Liver (tissue), 3 donors: ENCODE data around the gene PCED1B.

Experiments used
- CTCF ChIP-seq: fragments of 150-350 bp; IDR thresholded peaks from 2 replicates; pipeline ENCODE4 v1.5.1; 2017; ENCODE audit warnings: improper control_type of control experiment, low read depth, low read length; ENCODE audit not compliant: missing input control
- EGR1 ChIP-seq, 2 donors: IDR thresholded peaks; 2 replicates each; pipeline ENCODE4 v1.6.1; 2016 to 2018; ENCODE audit warnings: antibody characterized with exemption in 2 of 2, low read depth in 2 of 2
- FOXA1 ChIP-seq: IDR thresholded peaks from 2 replicates; pipeline ENCODE4 v1.6.1; 2016; ENCODE audit warnings: antibody characterized with exemption
- HNF4G ChIP-seq: IDR thresholded peaks from 2 replicates; pipeline ENCODE4 v1.6.1; 2016; ENCODE audit warnings: antibody characterized with exemption
- JUND ChIP-seq, 2 donors: IDR thresholded peaks; 2 replicates each; pipeline ENCODE4 v1.6.1; 2016; ENCODE audit warnings: antibody characterized with exemption in 2 of 2
- RAD21 ChIP-seq, 2 donors: IDR thresholded peaks; 2 replicates each; pipeline ENCODE4 v1.6.1; 2016; ENCODE audit warnings: antibody characterized with exemption in 2 of 2, mild to moderate bottlenecking in 2 of 2
- TAF1 ChIP-seq: conservative IDR thresholded peaks from 2 replicates; pipeline ENCODE4 v1.6.1; 2016; ENCODE audit warnings: antibody characterized with exemption, mild to moderate bottlenecking
- TF ChIP-seq, protein P1 (sequence below): IDR thresholded peaks from 2 replicates; pipeline ENCODE4 v1.6.1; 2016; ENCODE audit warnings: antibody characterized with exemption
- TF ChIP-seq, protein P2 (sequence below): IDR thresholded peaks from 2 replicates; pipeline ENCODE4 v1.6.1; 2016; ENCODE audit warnings: antibody characterized with exemption
- TF ChIP-seq, protein P3 (sequence below): IDR thresholded peaks from 2 replicates; pipeline ENCODE4 v1.6.1; 2016; ENCODE audit warnings: antibody characterized with exemption, mild to moderate bottlenecking
- donor health status: healthy.
- donor health status: healthy.

DNA sequence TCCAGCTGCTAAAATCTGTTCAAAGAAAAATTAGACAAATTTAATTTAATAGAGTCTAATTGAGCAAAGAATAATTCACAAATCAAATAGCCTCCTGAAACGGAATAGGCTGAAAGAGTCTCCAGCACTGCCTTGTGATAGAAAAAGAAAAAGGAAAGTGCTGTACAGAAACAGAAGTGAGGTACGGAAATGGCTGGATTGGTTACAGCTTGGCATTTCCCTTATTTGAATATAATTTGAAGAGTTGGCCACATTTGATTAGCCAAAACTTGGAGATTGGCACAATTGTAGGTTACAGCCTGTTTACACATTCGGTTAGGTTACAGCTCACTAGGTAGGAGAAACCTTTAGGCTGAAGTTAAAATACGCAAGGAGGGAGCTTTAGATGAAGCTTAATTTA lies 24.8 kb upstream of the PCED1B start:
- TF ChIP-seq CTCF (no peak), RAD21 (IDR thresholded peaks at IDR 0.05) (no peak), TAF1 (no peak), HNF4G (no peak), EGR1 (IDR thresholded peaks at IDR 0.05; ENCODE audit: low read depth in 2 of 2) (no peak), JUND (IDR thresholded peaks at IDR 0.05) (no peak), FOXA1 (no peak)
- TF ChIP-seq, protein P1, sequence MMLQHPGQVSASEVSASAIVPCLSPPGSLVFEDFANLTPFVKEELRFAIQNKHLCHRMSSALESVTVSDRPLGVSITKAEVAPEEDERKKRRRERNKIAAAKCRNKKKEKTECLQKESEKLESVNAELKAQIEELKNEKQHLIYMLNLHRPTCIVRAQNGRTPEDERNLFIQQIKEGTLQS, result no peak
- TF ChIP-seq, protein P2, sequence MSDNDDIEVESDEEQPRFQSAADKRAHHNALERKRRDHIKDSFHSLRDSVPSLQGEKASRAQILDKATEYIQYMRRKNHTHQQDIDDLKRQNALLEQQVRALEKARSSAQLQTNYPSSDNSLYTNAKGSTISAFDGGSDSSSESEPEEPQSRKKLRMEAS, result no peak
- TF ChIP-seq, protein P3, sequence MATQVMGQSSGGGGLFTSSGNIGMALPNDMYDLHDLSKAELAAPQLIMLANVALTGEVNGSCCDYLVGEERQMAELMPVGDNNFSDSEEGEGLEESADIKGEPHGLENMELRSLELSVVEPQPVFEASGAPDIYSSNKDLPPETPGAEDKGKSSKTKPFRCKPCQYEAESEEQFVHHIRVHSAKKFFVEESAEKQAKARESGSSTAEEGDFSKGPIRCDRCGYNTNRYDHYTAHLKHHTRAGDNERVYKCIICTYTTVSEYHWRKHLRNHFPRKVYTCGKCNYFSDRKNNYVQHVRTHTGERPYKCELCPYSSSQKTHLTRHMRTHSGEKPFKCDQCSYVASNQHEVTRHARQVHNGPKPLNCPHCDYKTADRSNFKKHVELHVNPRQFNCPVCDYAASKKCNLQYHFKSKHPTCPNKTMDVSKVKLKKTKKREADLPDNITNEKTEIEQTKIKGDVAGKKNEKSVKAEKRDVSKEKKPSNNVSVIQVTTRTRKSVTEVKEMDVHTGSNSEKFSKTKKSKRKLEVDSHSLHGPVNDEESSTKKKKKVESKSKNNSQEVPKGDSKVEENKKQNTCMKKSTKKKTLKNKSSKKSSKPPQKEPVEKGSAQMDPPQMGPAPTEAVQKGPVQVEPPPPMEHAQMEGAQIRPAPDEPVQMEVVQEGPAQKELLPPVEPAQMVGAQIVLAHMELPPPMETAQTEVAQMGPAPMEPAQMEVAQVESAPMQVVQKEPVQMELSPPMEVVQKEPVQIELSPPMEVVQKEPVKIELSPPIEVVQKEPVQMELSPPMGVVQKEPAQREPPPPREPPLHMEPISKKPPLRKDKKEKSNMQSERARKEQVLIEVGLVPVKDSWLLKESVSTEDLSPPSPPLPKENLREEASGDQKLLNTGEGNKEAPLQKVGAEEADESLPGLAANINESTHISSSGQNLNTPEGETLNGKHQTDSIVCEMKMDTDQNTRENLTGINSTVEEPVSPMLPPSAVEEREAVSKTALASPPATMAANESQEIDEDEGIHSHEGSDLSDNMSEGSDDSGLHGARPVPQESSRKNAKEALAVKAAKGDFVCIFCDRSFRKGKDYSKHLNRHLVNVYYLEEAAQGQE, result no peak
